ENCODE results near the gene RIN2. TPM values are rescaled to one million over a fixed set of nuclear protein-coding genes. Genes with fewer than 3 reads are reported as not detected.

The RIN2 gene
- total RNA-seq, 1 experiment from 2014 or later: 1.5 TPM

DNA sequence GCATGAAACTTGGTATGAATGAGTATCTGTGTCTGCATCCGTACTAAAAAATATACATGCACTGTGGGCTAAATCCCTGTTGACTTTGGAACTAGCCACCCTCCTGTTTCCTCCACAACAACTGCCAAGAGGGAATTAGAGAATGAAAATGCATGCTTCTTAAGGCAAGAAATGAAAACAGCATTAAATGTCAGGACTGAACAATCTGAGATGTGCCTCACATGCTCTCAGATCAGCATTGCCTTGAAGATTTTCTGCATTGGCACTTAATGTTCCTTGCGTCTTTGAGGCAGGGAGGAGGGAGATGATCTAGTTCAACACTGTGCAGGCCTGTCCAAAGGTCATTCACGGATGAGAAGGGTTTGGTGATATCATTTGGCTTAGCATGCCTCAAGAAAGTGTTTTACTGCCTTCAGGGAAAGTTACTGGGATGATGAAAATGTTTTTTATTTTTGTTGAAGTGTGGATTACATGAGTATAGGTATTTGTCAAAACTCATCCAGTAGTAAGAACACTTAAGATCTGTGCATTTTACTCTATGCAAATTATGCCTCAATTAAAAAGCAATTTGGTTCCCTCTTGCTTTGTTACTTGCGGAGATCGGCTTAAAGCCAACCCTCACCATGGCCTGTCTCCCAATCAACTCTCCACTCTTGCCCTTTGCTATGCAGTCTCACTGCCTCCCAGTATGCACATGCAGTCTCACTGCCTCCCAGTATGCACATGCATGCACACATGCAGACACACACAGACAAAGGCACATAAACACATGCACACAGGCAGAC, 47.5 kb upstream of the RIN2 start:
- Histone ChIP-seq H3K36me3 (ENCODE audit: control insufficient read depth in 1 of 2, insufficient read depth in 2 of 2, low read length in 2 of 2) (no peaks in the 10 kb centered on the region), H2AFZ (ENCODE audit: low read depth, low read length, poor library complexity, severe bottlenecking) (no peak overlapping the region), H3K9ac (ENCODE audit: low read length) (no peak overlapping the region), H3K9me3 (ENCODE audit: control insufficient read depth in 1 of 2, insufficient read depth in 1 of 2, low read depth in 1 of 2, low read length in 2 of 2) (no peaks in the 10 kb centered on the region), H3K27me3 (ENCODE audit: insufficient read depth, low read length) (peaks cover 34% of the 10 kb centered on the region), H3K4me1 (ENCODE audit: control insufficient read depth in 1 of 2, insufficient read depth in 2 of 2, low read length in 2 of 2) (no peaks in the 10 kb centered on the region), H3K4me3 (replicated peaks in 1 of 2; ENCODE audit: low read depth in 1 of 2, low read length in 2 of 2) (no peak overlapping the region), H3K9me2 (ENCODE audit: insufficient read depth) (no peaks in the 10 kb centered on the region), H4K20me1 (ENCODE audit: insufficient read depth) (no peaks in the 10 kb centered on the region), H3K79me2 (ENCODE audit: insufficient read depth, low read length) (no peaks in the 10 kb centered on the region), H3K27ac (ENCODE audit: low read depth, low read length) (no peak overlapping the region), H3K4me2 (ENCODE audit: low read length) (no peak overlapping the region)
- ChIA-PET CTCF (no interaction called here), POLR2A (no interaction called here), RAD21 (ENCODE audit: low non-redundant PET in 1 of 2, low total read pairs in 2 of 2, uncharacterized antibody in 2 of 2, unreplicated experiment in 2 of 2) (no interaction called here)
- DNase-seq (ENCODE audit: low read depth, low spot score): no peak
- intact Hi-C loops (cut with micrococcal nuclease): no loop called here
- TF ChIP-seq RAD21 (IDR thresholded peaks at IDR 0.05; ENCODE audit: low read depth) (no peak), JUND (IDR thresholded peaks at IDR 0.05) (no peak), TCF7L2 (IDR thresholded peaks at IDR 0.05; ENCODE audit: borderline replicate concordance, extremely low read depth, insufficient read depth, insufficient read length) (no peak), SIN3A (IDR thresholded peaks at IDR 0.05; ENCODE audit: low read depth) (no peak), POLR2AphosphoS5 (IDR thresholded peaks at IDR 0.05; ENCODE audit: low read depth, low read length) (no peak)
- no peak for ATAC-seq
- no TSS peak for BruUV-seq (replicated peaks)

DNA sequence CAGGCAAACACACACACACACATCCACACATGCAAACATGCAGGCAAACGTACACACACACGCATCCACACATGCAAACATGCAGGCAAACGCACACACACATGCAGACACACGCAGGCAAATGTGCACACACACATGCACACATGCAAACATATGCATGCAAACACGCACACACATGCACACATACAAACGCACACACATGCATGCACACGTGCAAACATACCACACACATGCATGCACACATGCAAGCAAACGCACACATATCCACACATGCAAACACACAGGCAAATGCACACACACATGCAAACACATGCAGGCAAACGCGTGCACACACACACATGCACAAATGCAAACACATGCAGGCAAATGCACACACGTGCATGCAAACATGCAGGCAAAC, 46.9 kb upstream of the RIN2 start:
- DNase-seq (ENCODE audit: low read depth, low spot score) (no peak), ATAC-seq (no peak)
- Histone ChIP-seq H3K36me3 (ENCODE audit: control insufficient read depth in 1 of 2, insufficient read depth in 2 of 2, low read length in 2 of 2) (no peaks in the 10 kb centered on the region), H3K9me3 (ENCODE audit: control insufficient read depth in 1 of 2, insufficient read depth in 1 of 2, low read depth in 1 of 2, low read length in 2 of 2) (no peaks in the 10 kb centered on the region), H3K4me3 (replicated peaks in 1 of 2; ENCODE audit: low read depth in 1 of 2, low read length in 2 of 2) (no peak overlapping the region), H3K9me2 (ENCODE audit: insufficient read depth) (no peaks in the 10 kb centered on the region), H3K27ac (ENCODE audit: low read depth, low read length) (no peak overlapping the region), H3K79me2 (ENCODE audit: insufficient read depth, low read length) (no peaks in the 10 kb centered on the region), H3K9ac (ENCODE audit: low read length) (no peak overlapping the region), H4K20me1 (ENCODE audit: insufficient read depth) (no peaks in the 10 kb centered on the region), H3K27me3 (ENCODE audit: insufficient read depth, low read length) (peaks cover 30% of the 10 kb centered on the region), H3K4me2 (ENCODE audit: low read length) (no peak overlapping the region), H3K4me1 (ENCODE audit: control insufficient read depth in 1 of 2, insufficient read depth in 2 of 2, low read length in 2 of 2) (no peaks in the 10 kb centered on the region), H2AFZ (ENCODE audit: low read depth, low read length, poor library complexity, severe bottlenecking) (no peak overlapping the region)
- intact Hi-C loops (cut with micrococcal nuclease): no loop called here
- RAD21 ChIA-PET (ENCODE audit: low non-redundant PET in 1 of 2, low total read pairs in 2 of 2, uncharacterized antibody in 2 of 2, unreplicated experiment in 2 of 2): no interaction called here
- CTCF ChIA-PET: no interaction called here
- no TSS peak for BruUV-seq (replicated peaks)
- POLR2A ChIA-PET: no interaction called here
- TF ChIP-seq ZNF274 (IDR thresholded peaks at IDR 0.05; ENCODE audit: low read depth, low read length) (no peak), TCF7L2 (IDR thresholded peaks at IDR 0.05; ENCODE audit: borderline replicate concordance, extremely low read depth, insufficient read depth, insufficient read length) (no peak), ELF1 (IDR thresholded peaks at IDR 0.05; ENCODE audit: borderline replicate concordance, low read depth) (no peak), CEBPB (IDR thresholded peaks at IDR 0.05; ENCODE audit: low read depth) (no peak), ZFX (IDR thresholded peaks at IDR 0.05) (no peak), POLR2AphosphoS5 (IDR thresholded peaks at IDR 0.05; ENCODE audit: low read depth, low read length) (no peak), JUND (IDR thresholded peaks at IDR 0.05) (no peak), RAD21 (IDR thresholded peaks at IDR 0.05; ENCODE audit: low read depth) (no peak), POLR2A (IDR thresholded peaks at IDR 0.05; ENCODE audit: borderline replicate concordance, extremely low read depth, insufficient read depth, insufficient read length) (no peak), SIN3A (IDR thresholded peaks at IDR 0.05; ENCODE audit: low read depth) (no peak), EZH2 (IDR thresholded peaks at IDR 0.05) (no peak)
- TF ChIP-seq, protein P1, sequence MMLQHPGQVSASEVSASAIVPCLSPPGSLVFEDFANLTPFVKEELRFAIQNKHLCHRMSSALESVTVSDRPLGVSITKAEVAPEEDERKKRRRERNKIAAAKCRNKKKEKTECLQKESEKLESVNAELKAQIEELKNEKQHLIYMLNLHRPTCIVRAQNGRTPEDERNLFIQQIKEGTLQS (IDR thresholded peaks at IDR 0.05): no peak
- TF ChIP-seq, protein P2, sequence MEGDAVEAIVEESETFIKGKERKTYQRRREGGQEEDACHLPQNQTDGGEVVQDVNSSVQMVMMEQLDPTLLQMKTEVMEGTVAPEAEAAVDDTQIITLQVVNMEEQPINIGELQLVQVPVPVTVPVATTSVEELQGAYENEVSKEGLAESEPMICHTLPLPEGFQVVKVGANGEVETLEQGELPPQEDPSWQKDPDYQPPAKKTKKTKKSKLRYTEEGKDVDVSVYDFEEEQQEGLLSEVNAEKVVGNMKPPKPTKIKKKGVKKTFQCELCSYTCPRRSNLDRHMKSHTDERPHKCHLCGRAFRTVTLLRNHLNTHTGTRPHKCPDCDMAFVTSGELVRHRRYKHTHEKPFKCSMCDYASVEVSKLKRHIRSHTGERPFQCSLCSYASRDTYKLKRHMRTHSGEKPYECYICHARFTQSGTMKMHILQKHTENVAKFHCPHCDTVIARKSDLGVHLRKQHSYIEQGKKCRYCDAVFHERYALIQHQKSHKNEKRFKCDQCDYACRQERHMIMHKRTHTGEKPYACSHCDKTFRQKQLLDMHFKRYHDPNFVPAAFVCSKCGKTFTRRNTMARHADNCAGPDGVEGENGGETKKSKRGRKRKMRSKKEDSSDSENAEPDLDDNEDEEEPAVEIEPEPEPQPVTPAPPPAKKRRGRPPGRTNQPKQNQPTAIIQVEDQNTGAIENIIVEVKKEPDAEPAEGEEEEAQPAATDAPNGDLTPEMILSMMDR (IDR thresholded peaks at IDR 0.05 in 2 of 3, conservative IDR thresholded peaks at IDR 0.05 in 1 of 3; ENCODE audit: borderline replicate concordance in 1 of 3, insufficient read depth in 1 of 3, low read depth in 2 of 3, low read length in 2 of 3): no peak
- TF ChIP-seq, protein P3, sequence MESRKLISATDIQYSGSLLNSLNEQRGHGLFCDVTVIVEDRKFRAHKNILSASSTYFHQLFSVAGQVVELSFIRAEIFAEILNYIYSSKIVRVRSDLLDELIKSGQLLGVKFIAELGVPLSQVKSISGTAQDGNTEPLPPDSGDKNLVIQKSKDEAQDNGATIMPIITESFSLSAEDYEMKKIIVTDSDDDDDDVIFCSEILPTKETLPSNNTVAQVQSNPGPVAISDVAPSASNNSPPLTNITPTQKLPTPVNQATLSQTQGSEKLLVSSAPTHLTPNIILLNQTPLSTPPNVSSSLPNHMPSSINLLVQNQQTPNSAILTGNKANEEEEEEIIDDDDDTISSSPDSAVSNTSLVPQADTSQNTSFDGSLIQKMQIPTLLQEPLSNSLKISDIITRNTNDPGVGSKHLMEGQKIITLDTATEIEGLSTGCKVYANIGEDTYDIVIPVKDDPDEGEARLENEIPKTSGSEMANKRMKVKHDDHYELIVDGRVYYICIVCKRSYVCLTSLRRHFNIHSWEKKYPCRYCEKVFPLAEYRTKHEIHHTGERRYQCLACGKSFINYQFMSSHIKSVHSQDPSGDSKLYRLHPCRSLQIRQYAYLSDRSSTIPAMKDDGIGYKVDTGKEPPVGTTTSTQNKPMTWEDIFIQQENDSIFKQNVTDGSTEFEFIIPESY (IDR thresholded peaks at IDR 0.05; ENCODE audit: extremely low read depth, insufficient replicate concordance, low read length): no peak

Measured in HCT116 (cell line).